ENCODE measurements around the gene DYNLT4. TPM values are rescaled to one million over a fixed set of nuclear protein-coding genes. Genes with fewer than 3 reads are reported as not detected.

The DYNLT4 gene
- total RNA-seq, 1 donor = 0.36 TPM

DNA sequence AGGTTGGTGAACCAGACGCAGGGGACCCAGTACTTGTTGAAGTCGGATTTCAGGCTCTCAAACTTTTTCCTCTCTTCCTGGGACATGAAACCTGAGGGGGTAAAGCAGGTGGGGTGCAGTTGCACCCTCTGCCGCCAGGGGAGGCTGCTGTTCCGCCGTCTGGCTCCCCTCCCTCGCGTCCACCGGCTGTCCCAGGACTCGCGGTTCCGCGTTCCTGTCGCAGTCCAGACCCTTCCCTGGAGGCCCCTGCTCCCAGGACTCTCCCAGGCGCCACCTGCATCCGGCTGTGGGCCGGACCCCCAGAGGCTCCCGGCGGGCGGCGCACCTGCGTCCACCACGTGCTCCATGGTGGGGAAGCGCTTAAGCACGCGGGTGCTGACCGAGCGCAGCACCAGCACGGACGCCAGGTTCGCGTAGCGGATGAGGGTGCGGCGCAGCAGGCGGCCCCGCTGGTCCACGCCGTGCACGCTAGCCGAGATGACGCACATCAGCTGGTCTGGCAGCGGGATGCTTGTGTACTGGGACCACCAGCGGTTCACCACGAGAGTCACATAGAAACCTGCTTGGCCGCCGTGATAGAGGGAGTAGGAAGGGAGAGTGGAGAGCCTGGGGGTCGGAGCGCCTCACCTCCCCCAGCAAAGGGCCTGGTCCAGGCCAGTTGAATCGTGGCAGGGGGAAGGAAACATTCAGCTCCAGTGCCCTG, 20.9 kb downstream of the DYNLT4 start:
- Histone ChIP-seq H3K27ac (ENCODE audit: low read depth, low read length) (no peak overlapping the region), H3K27me3 (ENCODE audit: insufficient read depth, low read length) (no peaks in the 10 kb centered on the region), H3K79me2 (ENCODE audit: insufficient read depth, low read length) (no peaks in the 10 kb centered on the region), H3K9me3 (ENCODE audit: low read depth, low read length) (no peaks in the 10 kb centered on the region), H3K4me1 (ENCODE audit: insufficient read depth, low read length) (peaks cover 18% of the 10 kb centered on the region), H2AFZ (ENCODE audit: low read length) (peak overlapping the region; percentile 80), H4K20me1 (ENCODE audit: insufficient read depth, low read length) (no peaks in the 10 kb centered on the region), H3K36me3 (ENCODE audit: insufficient read depth, low read length) (no peaks in the 10 kb centered on the region), H3K4me2 (ENCODE audit: insufficient read depth, low read length) (peak overlapping the region; percentile 87), H3K4me3 (ENCODE audit: insufficient read depth, low read length) (peak overlapping the region; percentile 69)
- peak; percentile 94 for DNase-seq (ENCODE audit: insufficient read length, low spot score, missing footprints)
- TF ChIP-seq, protein P1, sequence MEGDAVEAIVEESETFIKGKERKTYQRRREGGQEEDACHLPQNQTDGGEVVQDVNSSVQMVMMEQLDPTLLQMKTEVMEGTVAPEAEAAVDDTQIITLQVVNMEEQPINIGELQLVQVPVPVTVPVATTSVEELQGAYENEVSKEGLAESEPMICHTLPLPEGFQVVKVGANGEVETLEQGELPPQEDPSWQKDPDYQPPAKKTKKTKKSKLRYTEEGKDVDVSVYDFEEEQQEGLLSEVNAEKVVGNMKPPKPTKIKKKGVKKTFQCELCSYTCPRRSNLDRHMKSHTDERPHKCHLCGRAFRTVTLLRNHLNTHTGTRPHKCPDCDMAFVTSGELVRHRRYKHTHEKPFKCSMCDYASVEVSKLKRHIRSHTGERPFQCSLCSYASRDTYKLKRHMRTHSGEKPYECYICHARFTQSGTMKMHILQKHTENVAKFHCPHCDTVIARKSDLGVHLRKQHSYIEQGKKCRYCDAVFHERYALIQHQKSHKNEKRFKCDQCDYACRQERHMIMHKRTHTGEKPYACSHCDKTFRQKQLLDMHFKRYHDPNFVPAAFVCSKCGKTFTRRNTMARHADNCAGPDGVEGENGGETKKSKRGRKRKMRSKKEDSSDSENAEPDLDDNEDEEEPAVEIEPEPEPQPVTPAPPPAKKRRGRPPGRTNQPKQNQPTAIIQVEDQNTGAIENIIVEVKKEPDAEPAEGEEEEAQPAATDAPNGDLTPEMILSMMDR (IDR thresholded peaks at IDR 0.05; ENCODE audit: extremely low read depth, low read depth, low read length) = peak; percentile 91

DNA sequence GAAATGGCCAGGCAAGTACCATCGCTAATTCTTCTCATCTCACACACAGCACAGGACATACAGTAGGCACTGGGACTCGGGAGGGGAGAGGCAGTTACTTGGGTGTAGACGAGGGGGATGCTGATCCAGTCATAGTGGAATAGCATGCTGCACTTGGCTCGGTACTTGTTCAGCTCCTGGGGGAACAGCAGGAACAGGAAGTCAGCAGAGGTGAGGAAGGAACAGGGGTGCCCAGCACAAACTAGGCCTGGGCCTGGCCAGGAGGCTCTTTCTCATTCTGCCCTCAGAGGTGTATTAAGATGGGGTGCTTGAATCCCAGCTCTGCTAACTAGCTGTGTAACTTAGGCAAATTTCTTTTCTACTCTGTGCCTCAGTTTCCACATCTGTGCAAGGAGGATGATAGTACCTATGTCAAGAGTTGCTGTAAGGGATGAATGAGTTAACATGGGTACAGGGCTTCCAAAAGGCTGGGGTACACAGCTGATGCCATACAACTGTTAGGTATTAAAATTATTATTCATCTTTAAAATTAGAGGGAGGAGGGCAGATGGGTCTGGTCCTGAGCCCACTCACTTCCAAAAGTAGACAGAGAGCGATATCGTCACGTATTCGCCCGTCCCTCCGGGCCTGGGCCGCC, 21.5 kb downstream of the DYNLT4 start:
- no peak overlapping the region for H2AFZ ChIP-seq (ENCODE audit: low read length)
- H3K4me1 ChIP-seq (ENCODE audit: insufficient read depth, low read length) = peaks cover 18% of the 10 kb centered on the region
- no peaks in the 10 kb centered on the region for H3K9me3 ChIP-seq (ENCODE audit: low read depth, low read length)
- peak overlapping the region; percentile 87 for H3K4me2 ChIP-seq (ENCODE audit: insufficient read depth, low read length)
- no peaks in the 10 kb centered on the region for H4K20me1 ChIP-seq (ENCODE audit: insufficient read depth, low read length)
- peak overlapping the region; percentile 69 for H3K4me3 ChIP-seq (ENCODE audit: insufficient read depth, low read length)
- no peak for DNase-seq (ENCODE audit: insufficient read length, low spot score, missing footprints)
- H3K36me3 ChIP-seq (ENCODE audit: insufficient read depth, low read length) = peaks cover 3% of the 10 kb centered on the region
- H3K27ac ChIP-seq (ENCODE audit: low read depth, low read length) = no peak overlapping the region
- H3K79me2 ChIP-seq (ENCODE audit: insufficient read depth, low read length) = no peaks in the 10 kb centered on the region
- TF ChIP-seq, protein P1 (IDR thresholded peaks at IDR 0.05; ENCODE audit: extremely low read depth, low read depth, low read length) = no peak
- no peaks in the 10 kb centered on the region for H3K27me3 ChIP-seq (ENCODE audit: insufficient read depth, low read length)

DNA sequence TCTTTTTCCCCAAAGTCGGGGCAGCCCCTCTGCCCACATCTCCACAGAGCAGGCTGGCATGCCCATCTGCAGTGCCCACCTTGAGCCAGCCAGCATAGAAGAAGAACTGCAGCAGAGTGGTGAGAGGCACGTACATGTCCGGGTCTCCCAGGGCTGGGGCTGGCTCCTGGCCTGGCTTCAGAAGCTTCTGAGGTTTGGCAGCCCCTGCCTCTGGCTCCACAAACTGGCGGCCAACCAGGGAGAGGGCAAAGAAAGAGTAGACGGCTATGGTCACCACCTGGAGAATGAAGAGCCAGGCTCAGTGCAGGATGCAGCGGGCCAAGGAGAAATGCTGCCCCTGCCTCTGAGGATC, 22.1 kb downstream of the DYNLT4 start:
- Histone ChIP-seq H3K9me3 (ENCODE audit: low read depth, low read length) (no peaks in the 10 kb centered on the region), H3K36me3 (ENCODE audit: insufficient read depth, low read length) (peaks cover 8% of the 10 kb centered on the region), H2AFZ (ENCODE audit: low read length) (no peak overlapping the region), H4K20me1 (ENCODE audit: insufficient read depth, low read length) (no peaks in the 10 kb centered on the region), H3K4me1 (ENCODE audit: insufficient read depth, low read length) (peaks cover 18% of the 10 kb centered on the region), H3K27me3 (ENCODE audit: insufficient read depth, low read length) (no peaks in the 10 kb centered on the region), H3K27ac (ENCODE audit: low read depth, low read length) (no peak overlapping the region), H3K4me2 (ENCODE audit: insufficient read depth, low read length) (peak overlapping the region; percentile 78), H3K4me3 (ENCODE audit: insufficient read depth, low read length) (no peak overlapping the region), H3K79me2 (ENCODE audit: insufficient read depth, low read length) (no peaks in the 10 kb centered on the region)
- no peak for DNase-seq (ENCODE audit: insufficient read length, low spot score, missing footprints)
- TF ChIP-seq, protein P1 (IDR thresholded peaks at IDR 0.05; ENCODE audit: extremely low read depth, low read depth, low read length) = no peak
